ENCODE measurements around the gene ALDH1A1. TPM values are rescaled to one million over a fixed set of nuclear protein-coding genes. Genes with fewer than 3 reads are reported as not detected.

Gene ALDH1A1
- total RNA-seq, 1 donor from 2014 or later: 10.9 TPM

DNA sequence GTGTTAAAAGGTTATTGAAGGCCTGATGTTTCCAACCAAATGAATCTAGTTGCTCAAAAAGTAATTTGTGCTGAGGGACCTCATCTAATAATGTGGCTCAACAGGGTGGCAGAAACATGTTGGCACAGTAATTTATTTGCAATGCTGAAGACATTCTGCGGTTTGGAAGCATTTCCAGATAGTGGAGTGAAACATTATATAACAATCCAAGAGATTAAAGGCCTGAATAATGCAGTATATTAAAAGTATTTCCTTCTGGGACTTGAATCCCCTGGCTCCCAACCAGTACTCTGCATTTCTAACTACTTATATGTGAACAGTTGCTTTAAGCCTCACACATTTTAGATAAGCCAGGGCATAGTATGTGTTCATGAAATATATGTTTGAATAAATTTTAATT is 25.9 kb upstream of the ALDH1A1 start:
- DNase-seq (ENCODE audit: low spot score in 2 of 2, unreplicated experiment in 2 of 2): no peak
- peaks cover 4% of the 10 kb centered on the region for H3K9me3 Mint-ChIP-seq

GRCh38 chr9:72977670-72978069 is 24.8 kb upstream of the ALDH1A1 start:
- TF ChIP-seq, protein P1, sequence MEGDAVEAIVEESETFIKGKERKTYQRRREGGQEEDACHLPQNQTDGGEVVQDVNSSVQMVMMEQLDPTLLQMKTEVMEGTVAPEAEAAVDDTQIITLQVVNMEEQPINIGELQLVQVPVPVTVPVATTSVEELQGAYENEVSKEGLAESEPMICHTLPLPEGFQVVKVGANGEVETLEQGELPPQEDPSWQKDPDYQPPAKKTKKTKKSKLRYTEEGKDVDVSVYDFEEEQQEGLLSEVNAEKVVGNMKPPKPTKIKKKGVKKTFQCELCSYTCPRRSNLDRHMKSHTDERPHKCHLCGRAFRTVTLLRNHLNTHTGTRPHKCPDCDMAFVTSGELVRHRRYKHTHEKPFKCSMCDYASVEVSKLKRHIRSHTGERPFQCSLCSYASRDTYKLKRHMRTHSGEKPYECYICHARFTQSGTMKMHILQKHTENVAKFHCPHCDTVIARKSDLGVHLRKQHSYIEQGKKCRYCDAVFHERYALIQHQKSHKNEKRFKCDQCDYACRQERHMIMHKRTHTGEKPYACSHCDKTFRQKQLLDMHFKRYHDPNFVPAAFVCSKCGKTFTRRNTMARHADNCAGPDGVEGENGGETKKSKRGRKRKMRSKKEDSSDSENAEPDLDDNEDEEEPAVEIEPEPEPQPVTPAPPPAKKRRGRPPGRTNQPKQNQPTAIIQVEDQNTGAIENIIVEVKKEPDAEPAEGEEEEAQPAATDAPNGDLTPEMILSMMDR (IDR thresholded peaks at IDR 0.05; ENCODE audit: unreplicated experiment): no peak
- DNase-seq (ENCODE audit: low spot score in 2 of 2, unreplicated experiment in 2 of 2): no peak
- H3K36me3 Mint-ChIP-seq: no peaks in the 10 kb centered on the region
- H3K27me3 Mint-ChIP-seq (ENCODE audit: low read depth): no peaks in the 10 kb centered on the region
- H3K9me3 Mint-ChIP-seq: peaks cover 5% of the 10 kb centered on the region
- peaks cover 20% of the 10 kb centered on the region for H3K4me1 Mint-ChIP-seq
- H3K27ac Mint-ChIP-seq: no peak overlapping the region
- H3K4me3 Mint-ChIP-seq: no peak overlapping the region

More for the DNA sequence above, 25.9 kb upstream of the ALDH1A1 start:
- Mint-ChIP-seq H3K4me1 (peaks cover 29% of the 10 kb centered on the region), H3K4me3 (no peak overlapping the region), H3K27ac (no peak overlapping the region), H3K27me3 (ENCODE audit: low read depth) (no peaks in the 10 kb centered on the region), H3K36me3 (no peaks in the 10 kb centered on the region)
- TF ChIP-seq, protein P1 (IDR thresholded peaks at IDR 0.05; ENCODE audit: unreplicated experiment): no peak

GRCh38 chr9:72974501-72974900 is 21.6 kb upstream of the ALDH1A1 start:
- peaks cover 9% of the 10 kb centered on the region for H3K9me3 Mint-ChIP-seq
- no peaks in the 10 kb centered on the region for H3K36me3 Mint-ChIP-seq
- no peak overlapping the region for H3K27ac Mint-ChIP-seq
- DNase-seq (ENCODE audit: low spot score in 2 of 2, unreplicated experiment in 2 of 2): no peak
- TF ChIP-seq, protein P1 (IDR thresholded peaks at IDR 0.05; ENCODE audit: unreplicated experiment): no peak
- no peaks in the 10 kb centered on the region for H3K4me1 Mint-ChIP-seq
- H3K27me3 Mint-ChIP-seq (ENCODE audit: low read depth): no peaks in the 10 kb centered on the region
- no peak overlapping the region for H3K4me3 Mint-ChIP-seq

- no peak overlapping the region for H3K4me3 Mint-ChIP-seq
- H3K27me3 Mint-ChIP-seq (ENCODE audit: low read depth): no peaks in the 10 kb centered on the region
- no peak overlapping the region for H3K27ac Mint-ChIP-seq
- peaks cover 5% of the 10 kb centered on the region for H3K36me3 Mint-ChIP-seq
- DNase-seq (ENCODE audit: low spot score in 2 of 2, unreplicated experiment in 2 of 2): no peak
- H3K9me3 Mint-ChIP-seq: peaks cover 21% of the 10 kb centered on the region
- TF ChIP-seq, protein P1 (IDR thresholded peaks at IDR 0.05; ENCODE audit: unreplicated experiment): no peak
- no peaks in the 10 kb centered on the region for H3K4me1 Mint-ChIP-seq
Measured at GRCh38 chr9:72972636-72973035, 19.8 kb upstream of the ALDH1A1 start.

DNA sequence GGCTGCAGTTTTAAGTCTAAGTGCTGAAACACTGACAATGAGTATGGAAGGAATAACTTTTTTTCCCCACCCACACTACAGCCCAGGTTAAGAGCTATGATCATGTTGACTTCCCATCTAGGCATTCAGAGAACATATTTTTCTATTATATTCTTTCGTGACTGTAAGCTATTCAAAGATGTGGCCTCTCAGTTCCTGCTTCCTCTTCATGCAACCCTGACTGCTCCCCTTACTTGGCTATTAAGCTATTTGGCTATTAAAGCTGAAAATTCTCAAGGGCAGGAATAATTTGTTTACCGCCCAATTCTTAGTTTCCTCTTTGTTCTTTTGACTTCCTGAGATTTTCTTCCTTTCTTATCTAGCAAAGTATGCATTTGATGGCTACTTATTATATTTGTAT is 18.6 kb upstream of the ALDH1A1 start:
- no peaks in the 10 kb centered on the region for H3K4me1 Mint-ChIP-seq

More for the DNA sequence above, 18.6 kb upstream of the ALDH1A1 start:
- H3K36me3 Mint-ChIP-seq: peaks cover 5% of the 10 kb centered on the region
- no peak overlapping the region for H3K27ac Mint-ChIP-seq
- no peak for DNase-seq (ENCODE audit: low spot score in 2 of 2, unreplicated experiment in 2 of 2)
- no peak overlapping the region for H3K4me3 Mint-ChIP-seq
- TF ChIP-seq, protein P1 (IDR thresholded peaks at IDR 0.05; ENCODE audit: unreplicated experiment): no peak
- H3K9me3 Mint-ChIP-seq: peaks cover 21% of the 10 kb centered on the region
- no peaks in the 10 kb centered on the region for H3K27me3 Mint-ChIP-seq (ENCODE audit: low read depth)

All from mesothelial cell of epicardium (in vitro differentiated cells).